ENCODE measurements around the gene BRIP1.
"Not testable (repeated sequence)": the region's sequence is repeated elsewhere in the genome, so short reads cannot be mapped to it uniquely, and the experiment has no call there.

The BRIP1 gene

DNA sequence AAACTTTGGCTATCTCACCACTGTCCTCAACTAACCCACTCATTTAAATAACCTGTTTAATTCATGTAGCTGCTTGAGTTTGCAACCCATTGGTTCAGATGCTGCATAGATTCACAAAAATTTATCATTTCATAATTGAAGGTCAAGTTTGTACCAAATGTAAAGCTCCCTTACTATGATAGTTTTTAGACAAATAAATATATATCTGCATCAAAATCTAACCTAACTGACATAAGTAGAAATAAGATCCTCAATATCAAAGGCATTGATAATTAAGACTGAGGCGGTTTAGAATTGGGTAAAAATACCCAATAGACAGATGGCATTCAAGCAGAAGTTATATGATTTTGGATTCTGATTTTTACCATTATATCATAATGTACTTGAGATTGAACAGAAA lies 139.4 kb downstream of the BRIP1 start:
- DNase-seq = no peak

DNA sequence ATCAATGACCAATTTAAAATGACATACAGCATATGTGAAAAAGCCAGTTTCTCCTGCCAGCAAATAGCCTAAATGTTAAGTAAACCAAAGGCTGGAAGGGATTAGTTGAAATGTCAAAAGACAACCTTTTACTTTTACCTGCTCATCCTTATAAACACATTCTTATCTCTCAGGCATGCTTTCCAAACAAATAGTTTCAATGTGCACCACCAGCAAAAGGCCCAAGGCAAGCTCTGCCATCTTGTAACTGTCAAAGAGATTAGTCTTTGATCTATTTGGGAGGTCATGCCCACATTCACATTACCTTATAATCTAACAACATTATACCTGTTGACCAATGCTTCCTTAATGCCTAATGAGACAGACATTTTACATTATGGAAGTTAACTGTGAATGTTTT lies 140.1 kb downstream of the BRIP1 start:
- no peak for DNase-seq

GRCh38 chr17:61722398-61722797 lies 140.9 kb downstream of the BRIP1 start:
- no peak for DNase-seq

- DNase-seq = no peak
Observed at GRCh38 chr17:61720016-61720795, 143.1 kb downstream of the BRIP1 start.

- DNase-seq = not testable (repeated sequence)
Observed at GRCh38 chr17:61719220-61719619, 144.1 kb downstream of the BRIP1 start.

DNA sequence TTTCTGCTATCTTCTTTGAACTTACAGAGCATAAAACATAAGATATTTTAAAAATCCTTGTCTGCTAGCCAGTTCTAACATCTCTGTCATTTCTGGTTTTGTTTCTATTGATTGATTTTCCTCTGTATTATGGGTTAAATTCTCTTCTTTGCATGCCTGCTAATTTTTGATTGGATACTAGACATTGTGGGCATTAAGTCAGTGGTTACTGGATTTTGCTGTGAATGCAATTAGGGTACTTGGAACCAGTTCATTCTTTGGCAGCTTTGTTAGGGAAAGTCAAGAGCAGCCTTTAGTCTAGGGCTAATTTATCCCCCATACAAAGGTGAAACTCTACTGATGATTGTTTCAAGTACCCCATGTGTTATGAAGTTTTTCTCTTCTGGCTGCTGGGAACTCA lies 145.3 kb downstream of the BRIP1 start:
- no peak for DNase-seq

- no peak for DNase-seq
Observed at GRCh38 chr17:61717352-61717751, 146.0 kb downstream of the BRIP1 start.

DNA sequence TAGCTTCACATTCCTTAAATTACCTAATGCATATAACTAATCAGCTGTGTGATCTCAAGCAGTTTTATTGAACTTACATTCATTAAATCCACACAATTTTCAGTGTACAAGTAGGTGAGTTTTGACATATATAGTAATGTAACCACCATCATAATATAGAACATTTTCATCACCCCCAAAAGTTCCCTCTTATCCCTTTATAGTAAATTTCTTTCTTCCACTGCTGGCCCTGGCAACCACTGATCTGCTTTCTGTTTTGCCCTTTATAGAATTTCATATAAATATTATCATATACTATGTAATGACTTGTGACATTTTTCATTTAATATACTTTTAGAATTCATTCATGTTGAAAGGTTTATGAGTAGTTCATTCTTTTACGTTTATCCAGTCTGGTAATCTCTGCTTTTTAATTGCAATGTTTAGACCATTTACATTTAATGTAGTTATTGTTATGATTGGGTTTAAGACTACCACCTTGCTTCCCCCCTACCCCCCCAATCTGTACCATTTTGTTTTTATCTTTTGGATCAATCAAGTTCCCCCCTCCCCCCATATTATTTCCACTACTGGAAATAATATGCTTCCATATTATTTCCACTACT lies 147.0 kb downstream of the BRIP1 start:
- no peak for DNase-seq

GRCh38 chr17:61715348-61715747 lies 148.0 kb downstream of the BRIP1 start:
- no peak for DNase-seq

- DNase-seq = no peak
Observed at GRCh38 chr17:61714300-61714699, 149.0 kb downstream of the BRIP1 start.

DNA sequence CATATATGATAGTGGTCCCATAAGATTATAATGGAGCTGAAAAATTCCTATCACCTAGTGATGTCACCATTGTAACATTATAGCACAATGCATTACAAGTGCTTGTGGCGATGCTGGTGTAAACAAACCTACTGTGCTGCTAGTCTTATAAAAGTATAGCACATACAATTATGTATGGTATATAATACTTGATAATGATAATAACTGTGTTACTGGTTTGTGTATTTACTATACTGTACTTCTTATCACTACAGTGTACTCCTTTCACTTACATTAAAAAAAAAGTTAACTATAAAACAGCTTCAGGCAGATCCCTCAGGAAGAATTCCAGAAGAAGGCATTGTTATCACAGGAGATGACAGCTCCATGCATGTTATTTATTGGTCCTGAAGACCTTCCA lies 150.3 kb downstream of the BRIP1 start:
- no peak for DNase-seq

GRCh38 chr17:61710546-61710945 lies 152.8 kb downstream of the BRIP1 start:
- DNase-seq = no peak

GRCh38 chr17:61709567-61709966 lies 153.8 kb downstream of the BRIP1 start:
- DNase-seq = no peak

DNA sequence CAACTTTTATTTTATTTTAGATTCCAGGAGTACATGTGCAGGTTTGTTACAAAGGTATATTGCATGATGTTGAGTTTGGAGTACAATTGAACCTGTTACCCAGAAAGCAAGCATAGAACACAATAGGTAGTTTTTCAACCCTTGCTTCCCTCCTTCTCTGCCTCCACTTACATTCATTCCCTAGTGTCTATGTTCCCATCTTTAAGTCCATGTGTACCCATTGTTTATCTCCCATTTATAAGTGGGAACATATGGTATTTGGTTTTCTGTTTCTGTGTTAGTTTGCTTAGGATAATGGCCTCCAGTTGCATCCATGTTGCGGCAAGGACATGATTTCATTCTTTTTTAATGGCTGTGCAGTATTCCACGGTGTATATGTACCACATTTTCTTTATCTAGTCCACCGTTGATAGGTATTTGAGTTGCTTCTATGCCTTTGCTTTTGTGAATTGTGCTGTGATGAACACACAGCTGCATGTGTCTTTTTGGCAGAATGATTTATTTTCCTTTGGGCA lies 158.3 kb downstream of the BRIP1 start:
- no peak for DNase-seq

- DNase-seq = no peak
Observed at GRCh38 chr17:61702450-61702849, 160.9 kb downstream of the BRIP1 start.

DNA sequence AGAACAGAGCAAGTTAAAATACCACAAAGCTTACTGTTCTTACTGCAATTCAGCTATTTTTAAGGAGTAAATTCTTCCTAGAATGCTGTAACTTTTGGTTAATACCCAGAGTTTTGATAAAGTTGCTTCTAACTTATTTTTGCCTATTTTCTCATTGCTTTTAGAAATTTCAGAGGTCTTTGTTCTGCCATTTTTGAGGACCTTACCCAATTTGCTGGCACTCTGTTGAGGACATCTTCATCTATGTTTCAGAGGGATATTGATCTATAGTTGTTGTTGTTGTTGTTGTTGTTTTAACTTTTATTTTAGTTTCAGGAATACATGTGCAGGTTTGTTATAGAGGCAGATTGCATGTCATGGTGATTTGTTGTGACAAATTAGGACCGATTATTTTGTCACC lies 161.3 kb downstream of the BRIP1 start:
- no peak for DNase-seq

GRCh38 chr17:61701334-61701733 lies 162.0 kb downstream of the BRIP1 start:
- no peak for DNase-seq

DNA sequence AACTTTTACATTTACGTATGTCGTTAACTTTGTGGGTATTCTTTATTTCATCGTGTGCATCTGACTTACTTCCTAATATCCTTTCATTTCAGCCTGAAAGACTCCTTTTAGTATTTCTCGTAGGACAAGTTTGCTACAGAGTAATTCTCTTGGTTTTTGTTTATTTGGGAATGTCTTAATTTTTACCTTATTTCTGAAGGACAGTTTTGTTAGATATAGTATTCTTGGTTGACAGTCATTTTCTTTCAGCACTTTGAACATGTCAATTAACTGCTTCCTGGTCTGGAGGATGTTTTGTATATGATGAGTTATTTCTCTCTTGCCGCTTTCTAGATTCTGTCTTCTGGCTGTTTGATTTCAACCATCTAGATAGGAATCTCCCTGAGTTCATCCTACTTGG lies 163.1 kb downstream of the BRIP1 start:
- DNase-seq = no peak

DNA sequence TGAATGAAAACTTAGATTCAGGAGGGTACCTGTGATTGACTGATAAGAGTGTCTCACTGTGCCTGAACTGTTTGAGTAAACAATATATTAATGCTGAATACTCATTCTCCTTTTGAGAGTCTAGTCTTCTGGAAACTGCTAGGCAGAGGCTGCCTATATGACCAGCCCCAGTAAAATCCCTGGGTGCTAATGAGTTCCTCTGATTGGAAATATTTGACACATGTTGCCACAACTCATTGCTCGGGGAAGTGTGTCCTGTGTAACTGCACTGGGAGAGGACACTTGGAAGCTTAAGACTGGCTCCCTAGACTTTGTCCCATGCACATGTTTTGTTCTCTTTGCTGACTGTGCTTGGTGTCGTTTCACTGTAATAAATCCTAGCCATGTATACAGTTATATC lies 163.6 kb downstream of the BRIP1 start:
- no peak for DNase-seq

DNA sequence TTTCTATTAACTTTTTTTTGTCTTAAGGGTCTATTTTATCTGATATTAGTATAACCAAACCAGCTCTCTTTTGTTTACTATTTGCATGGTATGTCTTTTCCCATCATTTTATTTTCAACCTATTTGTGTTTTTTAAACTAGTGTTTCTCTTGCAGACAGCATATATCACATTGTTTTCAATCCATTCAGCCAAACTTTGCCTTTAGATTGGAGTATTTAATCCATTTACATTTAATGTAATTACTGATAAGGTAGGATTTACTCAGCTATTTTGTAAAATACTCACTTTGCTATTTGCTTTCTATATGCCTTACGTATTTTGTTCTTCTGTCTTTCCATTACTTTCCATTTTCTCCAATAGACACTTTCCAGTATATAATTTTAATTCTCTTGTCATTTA lies 164.3 kb downstream of the BRIP1 start:
- no peak for DNase-seq

DNA sequence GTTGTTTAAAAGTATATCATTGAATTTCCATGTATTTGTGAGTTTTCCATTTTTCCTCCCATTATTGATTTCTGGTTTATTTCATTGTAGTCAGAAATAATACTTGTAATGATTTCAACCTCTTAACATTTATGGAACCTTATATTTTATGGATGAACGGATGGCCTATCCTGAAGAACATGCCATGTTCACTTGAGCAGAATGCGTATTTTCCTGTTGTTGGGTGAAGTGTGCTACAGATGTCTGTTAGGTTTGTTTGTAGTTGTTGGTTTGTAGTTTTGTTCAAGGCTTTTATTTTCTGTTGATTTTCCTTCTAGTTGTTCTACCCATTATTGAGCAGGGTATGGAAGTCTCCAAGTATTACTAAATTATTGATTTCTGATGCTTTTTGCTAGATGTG lies 165.1 kb downstream of the BRIP1 start:
- no peak for DNase-seq

GRCh38 chr17:61695779-61696337 lies 167.5 kb downstream of the BRIP1 start:
- no peak for DNase-seq

DNA sequence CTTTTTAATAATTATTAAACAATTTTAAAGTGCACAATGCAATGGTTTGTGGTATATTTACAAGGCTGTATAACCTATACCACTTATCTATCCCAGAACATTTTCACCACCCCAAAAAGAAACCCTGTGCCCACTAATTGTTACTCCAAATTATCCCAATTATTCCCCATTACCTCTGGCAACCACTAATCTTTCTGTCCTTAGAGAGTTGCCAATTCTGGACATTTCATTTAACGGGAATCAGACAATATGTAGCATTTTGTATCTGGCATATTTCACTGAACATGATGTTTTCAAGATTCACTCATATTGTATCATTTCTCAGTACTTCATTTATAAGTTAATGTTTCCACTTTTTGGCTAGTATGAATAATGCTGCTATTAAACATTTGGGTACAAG lies 169.2 kb downstream of the BRIP1 start:
- no peak for DNase-seq

DNA sequence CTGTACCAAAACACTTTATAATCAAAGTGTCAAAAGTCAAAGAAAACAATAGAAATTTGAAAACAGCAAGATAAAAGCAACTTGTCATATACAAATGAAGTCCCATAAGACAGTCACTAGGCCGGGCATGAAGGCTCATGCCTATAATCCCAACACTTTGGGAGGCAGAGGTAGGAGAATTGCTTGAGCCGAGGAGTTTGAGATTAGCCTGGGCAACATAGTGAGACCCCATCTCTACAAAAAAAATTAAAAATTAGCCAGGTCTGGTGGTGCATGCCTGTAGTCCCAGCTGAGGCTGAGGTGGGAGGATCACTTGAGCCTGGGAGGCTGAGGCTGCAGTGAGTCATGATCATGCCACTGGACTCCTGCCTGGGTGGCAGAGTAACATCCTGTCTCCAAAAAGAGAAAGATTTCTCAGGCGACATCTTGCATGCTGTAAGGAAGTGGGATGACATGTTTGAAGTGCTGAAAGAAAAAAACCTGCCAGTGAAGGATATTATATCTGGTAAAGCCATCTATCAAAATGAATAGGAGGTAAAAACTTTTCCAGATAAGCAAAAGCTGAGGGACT lies 173.6 kb downstream of the BRIP1 start:
- no peak for DNase-seq
